K562 (cell line): ENCODE measurements around the gene FOXS1. TPM values are rescaled to one million over a fixed set of nuclear protein-coding genes. Genes with fewer than 3 reads are reported as not detected.

Experiments
- CTBP1 ChIP-seq: fragments of 450-650 bp; IDR thresholded peaks from 2 replicates; pipeline ENCODE4 v1.6.1; 2016; ENCODE audit warnings: borderline replicate concordance
- ERF ChIP-seq: fragments of 450-650 bp; formaldehyde crosslinking; IDR thresholded peaks from 2 replicates; pipeline ENCODE4 v1.4.0; 2020; ENCODE audit warnings: mild to moderate bottlenecking, mixed read lengths
- GTF2A2 ChIP-seq: IDR thresholded peaks from 2 replicates; pipeline ENCODE4 v1.6.1; 2016; ENCODE audit warnings: mild to moderate bottlenecking, missing genetic modification characterization, missing compliant biosample characterization
- KAT7 ChIP-seq: sonication (generic); formaldehyde crosslinking; IDR thresholded peaks from 2 replicates; pipeline ENCODE4 v1.8.0; 2022; ENCODE audit warnings: missing genetic modification reagents, mild to moderate bottlenecking, borderline replicate concordance
- KAT8 ChIP-seq: fragments of 450-650 bp; IDR thresholded peaks from 2 replicates; pipeline ENCODE4 v1.6.1; 2016; ENCODE audit warnings: low read depth, mild to moderate bottlenecking
- MCM3 ChIP-seq: fragments of 450-650 bp; IDR thresholded peaks from 2 replicates; pipeline ENCODE4 v1.6.1; 2016
- MEF2A ChIP-seq: IDR thresholded peaks from 2 replicates; pipeline ENCODE4 v1.6.1; 2011; ENCODE audit warnings: low read depth, mild to moderate bottlenecking, low read length, moderate library complexity; ENCODE audit not compliant: control insufficient read depth
- RBM22 ChIP-seq: fragments of 200-400 bp; formaldehyde crosslinking; IDR thresholded peaks from 2 replicates; pipeline ENCODE4 v1.6.1; 2018; ENCODE audit warnings: low read length, low read depth; ENCODE audit not compliant: poor library complexity, severe bottlenecking
- SIN3A ChIP-seq, 2 experiments: fragments of 150-350 bp in 1 of 2; IDR thresholded peaks; 2 replicates each; pipeline ENCODE4 v1.6.1; 2011 to 2016; ENCODE audit warnings: borderline replicate concordance in 2 of 2, low read depth in 2 of 2, low read length in 2 of 2, mild to moderate bottlenecking in 2 of 2, moderate library complexity in 2 of 2; ENCODE audit not compliant: control insufficient read depth in 1 of 2
- ZBTB7A ChIP-seq: IDR thresholded peaks from 2 replicates; pipeline ENCODE4 v1.6.1; 2011; ENCODE audit warnings: low read depth, mild to moderate bottlenecking, low read length, moderate library complexity, borderline replicate concordance; ENCODE audit not compliant: control insufficient read depth
- ZKSCAN8 ChIP-seq: fragments of 200-800 bp; sonication (Bioruptor generic); IDR thresholded peaks from 2 replicates; pipeline ENCODE4 v1.6.1; 2016; ENCODE audit warnings: missing genetic modification characterization, missing compliant biosample characterization
- polyA plus RNA-seq, 8 experiments: library from polyadenylated mRNA; depleted of rRNA in 4 of 8; stranded (reverse) in 5 of 8; unstranded in 3 of 8; fragments of >200 nt; fragmentation: Nextera tagmentation in 2 of 8; fragmentation: Illumina TruSeq in 1 of 8; extraction: Ambion mirVana in 2 of 8; extraction: Trizol in 1 of 8; gene quantifications; 2 replicates each; pipeline versions ENCODE4 v1.2.1 to v1.2.3, GENCODE V29; 2011 to 2014; ENCODE audit warnings: inconsistent platforms in 1 of 8, missing spikeins in 1 of 8
- total RNA-seq, 7 experiments: library from RNA; depleted of rRNA in 6 of 7; stranded (reverse); fragments of >200 nt in 6 of 7; fragmentation: Illumina TruSeq in 2 of 7; extraction: Trizol in 2 of 7; gene quantifications; 2 replicates each; pipeline versions ENCODE4 v1.2.1 to v1.2.3, GENCODE V29; 2011 to 2021; ENCODE audit warnings: low replicate concordance in 1 of 7
- TF ChIP-seq, protein P1 (sequence below): fragments of 250-450 bp; sonication (Bioruptor Pico); IDR thresholded peaks from 2 replicates; pipeline ENCODE4 v1.8.0; 2022; ENCODE audit warnings: moderate library complexity, mild to moderate bottlenecking, inconsistent platforms
- TF ChIP-seq, protein P2 (sequence below): fragments of 250-450 bp; sonication (Bioruptor Pico); IDR thresholded peaks from 2 replicates; pipeline ENCODE4 v1.8.0; 2021; ENCODE audit warnings: moderate library complexity, mild to moderate bottlenecking, inconsistent platforms
- TF ChIP-seq, protein P3 (sequence below): fragments of 250-450 bp; sonication (Bioruptor Pico); IDR thresholded peaks from 2 replicates; pipeline ENCODE4 v1.4.0; 2020; ENCODE audit warnings: mild to moderate bottlenecking, moderate library complexity
- TF ChIP-seq, protein P4 (sequence below): sonication (generic); formaldehyde crosslinking; IDR thresholded peaks from 2 replicates; pipeline ENCODE4 v1.8.0; 2022; ENCODE audit warnings: mild to moderate bottlenecking, missing genetic modification reagents
- TF ChIP-seq, protein P5 (sequence below): fragments of 250-450 bp; sonication (Bioruptor Pico); IDR thresholded peaks from 2 replicates; pipeline ENCODE4 v1.8.0; 2021; ENCODE audit warnings: moderate library complexity, mild to moderate bottlenecking, inconsistent platforms
- TF ChIP-seq, protein P6 (sequence below): fragments of 450-650 bp; formaldehyde crosslinking; IDR thresholded peaks from 2 replicates; pipeline ENCODE4 v1.4.0; 2020; ENCODE audit warnings: mild to moderate bottlenecking, moderate library complexity
- TF ChIP-seq, protein P7 (sequence below): fragments of 250-450 bp; sonication (Bioruptor Pico); IDR thresholded peaks from 2 replicates; pipeline ENCODE4 v1.5.0; 2021

Gene FOXS1
- total and polyA plus RNA-seq, 9 of the 15 experiments (the other 6 are each of a cell fraction or from before 2014, with no cell fraction given), result not detected

DNA sequence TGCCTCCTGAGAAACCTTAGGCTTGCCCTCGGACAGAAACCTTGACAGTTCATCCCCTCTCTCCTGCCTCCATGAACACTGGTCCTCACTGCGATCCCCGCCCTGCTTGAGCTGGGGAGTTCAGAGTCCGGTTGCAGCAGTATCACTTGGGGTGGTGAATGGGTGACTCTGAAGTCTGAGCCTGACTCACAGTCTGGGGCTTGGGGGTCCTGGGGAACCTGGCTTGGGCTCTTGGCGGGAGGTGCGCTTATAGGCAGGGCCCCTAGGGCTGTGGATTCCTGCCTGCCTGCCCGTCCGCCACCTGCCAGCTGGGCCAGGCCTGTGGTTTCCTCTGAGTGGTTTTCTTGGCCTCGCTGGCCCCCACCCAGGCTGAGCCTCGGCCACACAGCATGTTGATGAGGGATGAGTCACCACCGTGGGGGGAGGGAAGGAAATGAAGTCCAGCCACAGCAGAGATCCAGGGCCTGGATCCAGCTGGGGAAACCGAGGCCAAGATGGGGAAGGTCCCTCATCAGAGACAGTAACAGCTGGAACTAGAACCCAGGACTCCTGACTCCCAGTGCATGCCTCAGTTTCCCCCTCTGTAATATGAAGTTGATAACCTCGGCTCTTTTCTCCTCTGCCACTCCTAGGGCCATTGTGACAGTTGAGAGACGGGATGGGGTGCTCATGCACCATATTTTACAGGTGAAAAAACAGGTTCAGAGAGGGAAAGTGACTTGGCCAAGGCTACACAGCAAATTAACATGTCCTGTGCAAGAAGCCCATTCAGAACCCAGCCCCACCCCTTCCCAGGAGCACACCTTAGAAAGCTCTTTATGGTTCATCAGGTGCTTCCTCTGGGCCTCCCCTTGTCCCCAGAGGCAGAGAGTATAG, 9.2 kb downstream of the FOXS1 start (continued):
- TF ChIP-seq, protein P1, sequence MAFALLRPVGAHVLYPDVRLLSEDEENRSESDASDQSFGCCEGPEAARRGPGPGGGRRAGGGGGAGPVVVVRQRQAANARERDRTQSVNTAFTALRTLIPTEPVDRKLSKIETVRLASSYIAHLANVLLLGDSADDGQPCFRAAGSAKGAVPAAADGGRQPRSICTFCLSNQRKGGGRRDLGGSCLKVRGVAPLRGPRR (CRISPR knock-in tag), result no peak
- TF ChIP-seq MEF2A (no peak), CTBP1 (peak; percentile 62; the same call in 1 of the 2 replicates), KAT8 (no peak), ZBTB7A (peak; percentile 50; the same call in 1 of the 2 replicates), MCM3 (no peak), RBM22 (no peak), SIN3A (IDR thresholded peaks at IDR 0.05; ENCODE audit: borderline replicate concordance in 2 of 2, control insufficient read depth in 1 of 2, low read depth in 2 of 2, low read length in 2 of 2) (no peak), KAT7 (CRISPR knock-in tag) (no peak), ERF (no peak), ZKSCAN8 (CRISPR knock-in tag) (no peak), GTF2A2 (tag) (no peak)
- TF ChIP-seq, protein P2, sequence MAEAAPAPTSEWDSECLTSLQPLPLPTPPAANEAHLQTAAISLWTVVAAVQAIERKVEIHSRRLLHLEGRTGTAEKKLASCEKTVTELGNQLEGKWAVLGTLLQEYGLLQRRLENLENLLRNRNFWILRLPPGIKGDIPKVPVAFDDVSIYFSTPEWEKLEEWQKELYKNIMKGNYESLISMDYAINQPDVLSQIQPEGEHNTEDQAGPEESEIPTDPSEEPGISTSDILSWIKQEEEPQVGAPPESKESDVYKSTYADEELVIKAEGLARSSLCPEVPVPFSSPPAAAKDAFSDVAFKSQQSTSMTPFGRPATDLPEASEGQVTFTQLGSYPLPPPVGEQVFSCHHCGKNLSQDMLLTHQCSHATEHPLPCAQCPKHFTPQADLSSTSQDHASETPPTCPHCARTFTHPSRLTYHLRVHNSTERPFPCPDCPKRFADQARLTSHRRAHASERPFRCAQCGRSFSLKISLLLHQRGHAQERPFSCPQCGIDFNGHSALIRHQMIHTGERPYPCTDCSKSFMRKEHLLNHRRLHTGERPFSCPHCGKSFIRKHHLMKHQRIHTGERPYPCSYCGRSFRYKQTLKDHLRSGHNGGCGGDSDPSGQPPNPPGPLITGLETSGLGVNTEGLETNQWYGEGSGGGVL (CRISPR knock-in tag), result no peak
- TF ChIP-seq, protein P3, sequence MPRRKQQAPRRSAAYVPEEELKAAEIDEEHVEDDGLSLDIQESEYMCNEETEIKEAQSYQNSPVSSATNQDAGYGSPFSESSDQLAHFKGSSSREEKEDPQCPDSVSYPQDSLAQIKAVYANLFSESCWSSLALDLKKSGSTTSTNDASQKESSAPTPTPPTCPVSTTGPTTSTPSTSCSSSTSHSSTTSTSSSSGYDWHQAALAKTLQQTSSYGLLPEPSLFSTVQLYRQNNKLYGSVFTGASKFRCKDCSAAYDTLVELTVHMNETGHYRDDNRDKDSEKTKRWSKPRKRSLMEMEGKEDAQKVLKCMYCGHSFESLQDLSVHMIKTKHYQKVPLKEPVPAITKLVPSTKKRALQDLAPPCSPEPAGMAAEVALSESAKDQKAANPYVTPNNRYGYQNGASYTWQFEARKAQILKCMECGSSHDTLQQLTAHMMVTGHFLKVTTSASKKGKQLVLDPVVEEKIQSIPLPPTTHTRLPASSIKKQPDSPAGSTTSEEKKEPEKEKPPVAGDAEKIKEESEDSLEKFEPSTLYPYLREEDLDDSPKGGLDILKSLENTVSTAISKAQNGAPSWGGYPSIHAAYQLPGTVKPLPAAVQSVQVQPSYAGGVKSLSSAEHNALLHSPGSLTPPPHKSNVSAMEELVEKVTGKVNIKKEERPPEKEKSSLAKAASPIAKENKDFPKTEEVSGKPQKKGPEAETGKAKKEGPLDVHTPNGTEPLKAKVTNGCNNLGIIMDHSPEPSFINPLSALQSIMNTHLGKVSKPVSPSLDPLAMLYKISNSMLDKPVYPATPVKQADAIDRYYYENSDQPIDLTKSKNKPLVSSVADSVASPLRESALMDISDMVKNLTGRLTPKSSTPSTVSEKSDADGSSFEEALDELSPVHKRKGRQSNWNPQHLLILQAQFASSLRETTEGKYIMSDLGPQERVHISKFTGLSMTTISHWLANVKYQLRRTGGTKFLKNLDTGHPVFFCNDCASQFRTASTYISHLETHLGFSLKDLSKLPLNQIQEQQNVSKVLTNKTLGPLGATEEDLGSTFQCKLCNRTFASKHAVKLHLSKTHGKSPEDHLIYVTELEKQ (CRISPR knock-in tag), result no peak
- TF ChIP-seq, protein P4, sequence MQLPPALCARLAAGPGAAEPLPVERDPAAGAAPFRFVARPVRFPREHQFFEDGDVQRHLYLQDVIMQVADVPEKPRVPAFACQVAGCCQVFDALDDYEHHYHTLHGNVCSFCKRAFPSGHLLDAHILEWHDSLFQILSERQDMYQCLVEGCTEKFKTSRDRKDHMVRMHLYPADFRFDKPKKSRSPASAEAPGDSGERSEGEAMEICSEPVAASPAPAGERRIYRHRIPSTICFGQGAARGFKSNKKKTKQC, result no peak
- TF ChIP-seq, protein P5, sequence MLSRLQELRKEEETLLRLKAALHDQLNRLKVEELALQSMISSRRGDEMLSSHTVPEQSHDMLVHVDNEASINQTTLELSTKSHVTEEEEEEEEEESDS (CRISPR knock-in tag), result no peak
- TF ChIP-seq, protein P6, sequence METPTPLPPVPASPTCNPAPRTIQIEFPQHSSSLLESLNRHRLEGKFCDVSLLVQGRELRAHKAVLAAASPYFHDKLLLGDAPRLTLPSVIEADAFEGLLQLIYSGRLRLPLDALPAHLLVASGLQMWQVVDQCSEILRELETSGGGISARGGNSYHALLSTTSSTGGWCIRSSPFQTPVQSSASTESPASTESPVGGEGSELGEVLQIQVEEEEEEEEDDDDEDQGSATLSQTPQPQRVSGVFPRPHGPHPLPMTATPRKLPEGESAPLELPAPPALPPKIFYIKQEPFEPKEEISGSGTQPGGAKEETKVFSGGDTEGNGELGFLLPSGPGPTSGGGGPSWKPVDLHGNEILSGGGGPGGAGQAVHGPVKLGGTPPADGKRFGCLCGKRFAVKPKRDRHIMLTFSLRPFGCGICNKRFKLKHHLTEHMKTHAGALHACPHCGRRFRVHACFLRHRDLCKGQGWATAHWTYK (CRISPR knock-in tag), result no peak
- TF ChIP-seq, protein P7, sequence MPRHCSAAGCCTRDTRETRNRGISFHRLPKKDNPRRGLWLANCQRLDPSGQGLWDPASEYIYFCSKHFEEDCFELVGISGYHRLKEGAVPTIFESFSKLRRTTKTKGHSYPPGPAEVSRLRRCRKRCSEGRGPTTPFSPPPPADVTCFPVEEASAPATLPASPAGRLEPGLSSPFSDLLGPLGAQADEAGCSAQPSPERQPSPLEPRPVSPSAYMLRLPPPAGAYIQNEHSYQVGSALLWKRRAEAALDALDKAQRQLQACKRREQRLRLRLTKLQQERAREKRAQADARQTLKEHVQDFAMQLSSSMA (CRISPR knock-in tag), result no peak
